HG03520 (cell line): ENCODE measurements around the gene PRADC1.

Source experiments
- ATAC-seq: cut with Tn5 transposase; IDR thresholded peaks from one replicate; pipeline ENCODE4 v1.9.1; 2021; ENCODE audit warnings: mild to moderate bottlenecking, moderate library complexity; ENCODE audit not compliant: unreplicated experiment

The PRADC1 gene

DNA sequence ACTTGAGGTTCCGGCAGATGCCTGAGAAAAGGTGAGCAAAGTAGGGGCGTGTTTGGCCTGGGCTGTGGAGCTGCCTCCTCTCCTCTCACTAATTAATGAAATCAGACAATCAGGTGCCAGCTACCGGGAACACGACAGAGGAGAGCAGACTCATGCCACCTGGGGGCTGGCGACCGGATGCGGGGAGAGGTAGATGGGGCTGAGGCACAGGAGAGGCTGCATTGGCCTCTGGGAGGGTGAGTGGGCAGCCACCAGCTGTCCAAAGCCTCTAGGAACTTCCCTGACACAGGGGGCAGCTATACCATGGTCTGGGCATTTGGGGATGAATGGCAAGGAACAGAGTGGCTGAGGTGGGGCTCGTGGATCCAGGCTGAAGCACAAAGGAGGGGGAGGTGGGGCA lies 26.2 kb upstream of the PRADC1 start:
- no peak for ATAC-seq

DNA sequence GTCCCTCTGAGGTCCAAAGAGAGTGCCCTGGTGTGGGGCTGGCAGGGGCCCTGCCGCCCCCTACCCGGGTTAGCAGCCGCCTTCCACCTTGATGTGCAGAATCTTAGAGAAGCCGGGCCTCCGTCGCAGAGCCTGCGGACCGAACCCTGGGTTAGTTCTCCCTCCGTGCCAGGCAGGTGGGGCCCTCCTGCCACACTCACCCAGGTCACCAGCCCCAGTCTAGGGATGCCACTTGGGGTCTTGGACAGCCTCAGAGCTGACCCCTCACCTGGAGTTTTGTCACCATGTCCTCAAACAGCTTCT lies 25.8 kb upstream of the PRADC1 start:
- no peak for ATAC-seq

DNA sequence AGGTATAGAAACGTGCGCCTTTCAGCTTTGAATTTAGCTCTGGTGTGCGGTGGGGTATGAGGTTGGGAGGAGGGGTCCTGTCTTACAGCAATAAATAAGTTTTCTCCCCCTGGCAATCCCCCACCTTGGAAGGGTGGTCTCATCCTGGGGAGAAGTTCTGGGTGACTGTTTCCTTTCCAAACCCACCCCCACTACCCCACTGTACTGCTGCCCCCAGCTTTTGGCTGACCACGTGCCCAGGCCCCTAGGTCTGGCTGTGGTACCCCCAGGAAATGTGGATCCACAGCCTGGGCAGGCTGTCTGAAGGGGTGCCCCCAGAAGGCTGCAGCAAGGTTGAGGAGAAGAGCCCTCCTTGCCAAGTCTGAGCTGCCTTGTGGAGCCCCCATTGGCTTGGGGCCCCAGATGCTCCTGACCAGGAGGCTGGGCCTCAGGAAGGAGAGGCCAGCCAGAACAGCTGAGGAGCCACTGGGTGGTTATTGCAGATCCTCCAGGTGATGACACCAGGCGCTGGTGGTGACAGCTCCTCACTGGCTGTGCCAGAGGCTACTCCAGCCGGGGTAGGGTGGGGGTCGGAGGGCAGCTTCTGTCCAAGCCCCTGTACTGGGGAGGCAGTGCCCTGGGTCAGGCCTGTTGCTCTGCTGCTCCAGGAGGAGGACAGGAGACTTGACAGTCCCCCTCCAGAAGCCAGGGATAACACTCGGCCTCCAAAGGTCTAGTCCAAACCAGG lies 25.3 kb upstream of the PRADC1 start:
- no peak for ATAC-seq

DNA sequence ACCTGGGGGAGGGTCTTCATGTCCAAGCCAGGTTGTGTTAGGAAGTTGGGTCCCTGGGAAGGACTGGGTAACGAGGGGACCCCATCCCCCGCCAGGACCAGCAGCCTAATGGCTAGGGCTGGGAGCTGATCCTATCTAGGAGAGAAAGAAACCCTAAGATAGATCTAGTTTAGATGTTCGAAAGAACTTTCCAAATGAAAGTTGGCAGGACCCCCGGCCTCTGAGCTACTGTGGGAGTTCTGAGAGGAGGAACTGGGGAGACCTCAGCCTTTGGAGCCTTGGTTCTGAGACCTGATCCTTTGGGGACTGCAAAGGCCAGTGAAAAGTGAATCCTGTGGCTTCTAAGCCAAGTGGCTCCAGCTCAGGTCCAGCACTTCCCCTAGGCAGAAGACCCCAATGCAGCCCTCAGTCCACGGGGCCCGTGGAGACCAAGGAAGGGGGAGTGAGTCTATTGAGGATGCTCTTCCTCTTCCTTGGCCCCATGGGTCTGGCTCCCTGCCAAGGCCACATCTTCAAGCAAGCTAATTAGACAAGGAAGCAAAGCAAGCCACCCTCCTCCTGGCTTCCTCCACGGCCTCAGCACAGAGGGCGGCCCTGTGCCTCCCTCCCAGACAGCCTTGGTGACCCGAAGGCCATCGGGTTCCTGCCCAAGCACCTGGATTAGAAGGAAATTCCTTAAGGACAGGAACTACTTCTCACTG lies 24.5 kb upstream of the PRADC1 start:
- no peak for ATAC-seq

DNA sequence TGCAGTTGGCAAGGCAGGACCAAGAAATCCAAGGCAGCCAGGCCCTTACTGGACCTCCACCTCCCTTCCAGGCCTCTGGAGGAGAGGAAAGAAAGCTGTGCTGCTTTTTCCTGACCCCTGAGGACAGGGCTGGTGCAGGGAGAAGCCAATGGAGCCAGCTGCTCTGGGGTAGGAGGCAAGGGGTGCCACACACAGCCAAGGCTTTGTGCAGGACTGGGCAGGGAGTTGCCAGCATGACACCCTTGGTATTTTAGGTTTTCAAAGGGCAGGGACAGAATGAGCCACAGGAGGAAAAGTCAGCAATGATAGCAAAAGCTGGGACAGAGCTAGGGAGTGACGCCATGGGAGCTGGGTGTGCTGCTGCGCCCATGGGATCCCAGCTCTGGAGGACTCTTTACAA lies 24.0 kb upstream of the PRADC1 start:
- no peak for ATAC-seq

DNA sequence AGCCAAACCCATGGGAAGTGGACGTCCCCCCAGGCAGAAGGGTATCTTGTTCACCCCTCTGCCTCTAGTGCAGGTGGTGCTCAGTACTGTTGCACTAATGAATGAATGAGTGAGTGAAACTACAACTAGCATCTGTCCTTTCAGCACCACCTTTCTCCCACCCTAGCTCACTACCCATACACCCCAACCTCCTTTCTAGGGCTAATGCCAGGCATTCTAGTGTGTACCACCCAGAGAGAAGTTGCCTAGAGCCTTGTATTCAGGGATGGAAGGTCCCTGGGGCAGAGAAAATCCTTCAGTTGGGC lies 23.5 kb upstream of the PRADC1 start:
- no peak for ATAC-seq

DNA sequence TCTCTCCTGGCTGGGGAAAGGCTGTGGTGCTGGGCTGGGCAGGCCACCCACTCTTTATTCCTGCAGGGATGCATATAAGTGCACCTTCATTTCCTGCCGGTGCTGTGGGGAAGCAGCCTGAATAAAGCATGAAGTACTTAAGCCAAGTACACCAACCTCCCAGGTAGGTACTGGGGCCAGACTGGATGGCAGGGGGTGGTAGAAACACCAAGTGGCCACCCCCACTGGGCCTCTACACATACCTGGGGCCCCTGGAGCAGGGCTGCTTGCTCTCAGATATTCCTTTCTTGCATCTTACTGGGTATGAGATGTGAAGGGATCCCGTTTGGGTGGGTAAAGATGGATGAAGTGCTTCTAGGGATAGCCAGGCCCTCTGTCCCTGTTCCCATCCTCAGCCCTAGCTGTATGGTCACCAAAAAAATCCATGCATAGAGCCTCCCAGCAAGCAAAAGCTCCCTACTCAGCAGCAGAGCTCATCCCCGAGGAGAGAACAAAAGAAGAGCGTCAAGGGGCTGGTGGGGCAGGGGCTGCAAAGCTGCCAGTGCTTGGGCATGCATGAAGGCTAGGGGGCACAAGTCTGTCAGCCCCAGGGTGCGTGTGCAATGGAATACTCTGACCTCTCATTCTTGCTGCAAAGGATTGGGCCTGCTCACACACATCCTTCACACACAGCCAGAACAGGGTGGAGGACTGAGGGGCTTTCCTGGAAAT lies 23.0 kb upstream of the PRADC1 start:
- no peak for ATAC-seq

DNA sequence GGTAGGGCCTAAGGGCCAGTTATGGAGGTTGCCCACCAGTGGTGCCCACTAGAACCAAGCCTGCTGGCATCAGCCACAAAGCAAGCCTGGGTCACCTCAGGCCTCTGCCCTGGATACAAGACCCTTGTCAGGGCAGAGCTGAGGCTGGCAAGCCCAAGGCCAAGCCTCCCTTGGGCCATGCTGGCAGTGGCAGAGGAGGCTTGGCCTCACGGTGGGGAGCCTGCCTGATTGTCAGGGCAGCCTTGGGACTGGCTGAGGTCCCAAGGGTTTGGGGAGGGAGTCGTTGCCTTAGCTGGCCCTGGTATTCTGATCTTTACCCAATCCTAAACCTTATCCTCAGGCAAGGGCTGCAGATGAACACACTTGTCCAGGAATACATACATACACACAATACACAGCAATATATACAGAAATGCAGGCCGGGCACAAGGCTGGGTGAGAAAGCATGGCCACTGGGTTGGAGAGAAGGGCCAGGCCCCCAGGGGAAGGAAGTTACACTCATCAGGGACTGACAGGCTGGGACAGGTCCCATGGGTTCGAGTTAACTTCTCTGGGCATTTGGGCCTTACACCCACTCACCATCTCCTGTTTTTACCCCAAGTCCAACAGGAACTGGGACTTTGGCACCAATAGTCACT lies 22.1 kb upstream of the PRADC1 start:
- ATAC-seq: no peak

DNA sequence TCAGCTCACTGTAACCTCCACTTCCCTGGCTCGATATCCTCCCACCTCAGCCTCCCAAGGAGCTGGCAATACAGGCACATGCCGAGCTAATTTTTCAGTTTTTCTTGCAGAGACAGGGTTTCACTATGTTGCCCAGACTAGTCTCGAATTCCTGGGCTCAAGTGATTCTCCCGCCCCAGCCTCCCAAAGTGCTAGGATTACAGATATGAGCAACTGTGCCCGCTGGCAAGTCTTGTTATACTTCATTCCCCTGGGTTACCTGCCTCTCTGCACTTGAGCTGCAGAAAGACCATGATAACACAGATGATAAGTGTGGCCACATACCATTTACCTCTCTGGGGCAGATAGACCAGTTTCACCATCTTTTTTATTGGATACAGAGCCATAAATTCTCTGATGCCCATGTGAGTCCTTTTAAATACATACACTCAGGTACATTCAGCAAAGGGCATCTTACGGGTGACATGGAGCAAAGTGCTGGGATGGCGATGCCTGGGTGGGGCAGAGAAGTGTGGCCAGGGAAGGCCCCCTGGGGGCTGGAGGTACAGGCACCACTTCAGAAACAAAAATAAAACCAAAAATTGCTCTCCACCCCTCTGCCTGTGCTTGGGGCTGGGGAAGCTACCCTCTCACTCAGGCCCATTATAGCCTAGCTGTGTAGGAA lies 21.4 kb upstream of the PRADC1 start:
- no peak for ATAC-seq

DNA sequence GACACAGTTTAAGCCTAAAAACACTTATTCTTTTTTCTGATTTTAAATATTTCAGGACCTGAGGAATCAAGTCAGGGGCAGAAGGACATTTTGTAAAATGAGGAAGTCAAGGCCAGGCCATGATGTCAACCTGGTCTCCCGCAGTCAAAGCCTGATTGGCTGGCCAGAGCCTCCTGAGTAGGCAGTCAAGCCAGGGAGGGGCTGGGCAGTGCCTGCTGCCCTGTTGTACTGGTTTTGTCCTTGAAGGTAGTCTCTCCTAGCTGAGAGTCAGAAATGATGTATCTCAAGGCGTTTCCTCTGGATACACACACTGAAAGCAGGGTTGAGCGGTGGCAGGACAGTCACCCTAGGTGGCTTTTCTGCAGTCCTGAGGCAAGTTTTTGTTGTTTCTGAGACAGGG lies 20.9 kb upstream of the PRADC1 start:
- ATAC-seq: no peak

DNA sequence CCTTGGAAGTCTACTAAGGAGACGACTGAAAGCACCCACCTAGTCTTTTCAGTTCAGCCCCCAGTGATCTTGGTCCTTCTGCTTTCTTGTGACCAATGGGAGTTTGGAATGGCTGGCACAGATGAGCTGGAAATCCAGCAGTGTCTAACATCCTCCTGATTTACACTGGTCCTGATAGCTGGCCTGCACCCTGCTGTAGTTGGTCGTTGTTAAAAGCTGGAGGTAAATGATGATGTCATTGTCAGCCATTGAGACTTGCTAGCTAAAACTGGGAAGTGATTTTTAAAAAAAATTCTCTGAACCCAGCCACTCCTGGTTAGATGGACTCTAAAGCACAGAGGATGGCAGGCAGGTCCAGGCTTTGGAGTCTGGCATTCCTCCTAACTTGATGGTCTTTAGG lies 20.4 kb upstream of the PRADC1 start:
- ATAC-seq: no peak

DNA sequence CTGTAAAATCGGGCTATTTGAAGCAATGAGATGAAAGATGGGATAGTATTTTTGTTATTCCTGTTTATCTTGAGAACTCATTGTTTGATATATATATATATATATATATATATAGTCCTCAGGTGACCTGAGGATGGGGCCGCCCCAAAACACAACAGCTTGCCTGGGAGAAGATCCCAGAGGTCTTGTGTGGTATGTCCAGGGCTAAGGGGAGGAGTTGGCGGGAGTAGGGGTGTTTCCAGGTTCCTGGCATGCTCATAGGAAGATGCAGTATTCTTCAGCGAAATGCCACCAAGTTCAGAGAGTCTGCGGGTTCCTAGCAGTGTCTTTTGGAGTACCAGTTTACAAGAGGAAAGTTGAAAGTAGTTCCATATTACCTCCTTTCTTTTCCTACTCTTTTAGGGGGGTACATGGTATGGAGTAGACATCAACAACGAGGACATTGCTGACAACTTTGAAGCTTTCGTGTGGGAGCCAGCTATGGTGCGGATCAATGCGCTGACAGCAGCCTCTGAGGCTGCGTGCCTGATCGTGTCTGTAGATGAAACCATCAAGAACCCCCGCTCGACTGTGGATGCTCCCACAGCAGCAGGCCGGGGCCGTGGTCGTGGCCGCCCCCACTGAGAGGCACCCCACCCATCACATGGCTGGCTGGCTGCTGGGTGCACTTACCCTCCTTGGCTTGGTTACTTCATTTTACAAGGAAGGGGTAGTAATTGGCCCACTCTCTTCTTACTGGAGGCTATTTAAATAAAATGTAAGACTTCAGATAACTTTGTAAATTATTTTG lies 19.4 kb upstream of the PRADC1 start:
- no peak for ATAC-seq

DNA sequence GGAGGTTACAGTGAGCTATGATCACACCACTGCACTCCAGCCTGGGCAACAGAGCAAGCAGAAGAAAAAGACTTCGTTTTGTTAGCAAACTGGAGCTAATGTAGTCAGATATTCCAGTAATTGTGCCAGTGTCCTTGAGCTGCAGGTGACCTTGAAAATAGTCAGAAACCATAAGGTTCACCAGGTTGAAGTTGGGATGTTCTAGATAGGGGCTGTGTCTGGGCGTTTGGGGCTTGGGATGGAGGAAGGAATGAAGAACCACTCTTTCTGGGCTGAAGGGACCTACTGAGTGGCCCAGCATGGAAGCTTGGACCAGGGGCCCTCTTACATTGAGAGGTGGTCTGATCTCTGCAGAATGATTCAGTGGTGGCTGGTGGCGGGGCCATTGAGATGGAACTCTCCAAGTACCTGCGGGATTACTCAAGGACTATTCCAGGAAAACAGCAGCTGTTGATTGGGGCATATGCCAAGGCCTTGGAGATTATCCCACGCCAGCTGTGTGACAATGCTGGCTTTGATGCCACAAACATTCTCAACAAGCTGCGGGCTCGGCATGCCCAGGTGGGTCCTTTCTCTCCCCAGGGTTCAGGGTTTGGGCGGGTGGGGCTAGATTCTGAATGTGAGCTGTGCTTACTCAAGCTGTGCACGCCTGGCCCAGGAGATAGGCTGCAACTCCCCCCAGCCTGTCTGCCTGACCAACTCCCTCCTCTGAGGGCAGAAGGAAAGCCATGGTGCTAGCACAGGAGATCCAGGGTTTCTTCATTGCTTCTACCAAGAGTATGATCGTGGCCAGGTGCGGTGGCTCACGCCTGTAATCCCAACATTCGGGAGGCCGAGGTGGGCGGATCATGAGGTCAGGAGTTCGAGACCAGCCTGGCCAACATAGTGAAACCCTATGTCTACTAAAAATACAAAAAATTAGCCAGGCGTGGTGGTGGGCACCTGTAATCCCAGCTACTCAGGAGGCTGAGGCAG lies 18.1 kb upstream of the PRADC1 start:
- ATAC-seq: no peak

DNA sequence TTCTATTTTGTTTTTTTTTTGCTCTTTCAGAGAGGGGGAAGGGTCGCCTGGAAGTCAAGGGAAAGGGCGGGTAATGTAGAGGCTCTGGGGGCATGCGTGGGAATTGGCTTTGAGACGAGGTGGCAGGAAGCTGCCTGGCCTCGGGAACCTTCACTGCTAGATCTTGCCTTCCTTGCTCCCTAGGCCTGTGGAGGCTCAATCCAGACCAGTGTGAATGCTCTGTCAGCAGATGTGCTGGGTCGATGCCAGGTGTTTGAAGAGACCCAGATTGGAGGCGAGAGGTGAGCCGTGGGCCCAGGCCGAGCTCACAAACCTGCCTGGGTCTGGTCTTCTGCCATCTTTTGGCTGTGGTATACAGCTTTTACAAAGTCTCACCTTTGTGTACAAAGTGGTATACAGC lies 16.6 kb upstream of the PRADC1 start:
- no peak for ATAC-seq

DNA sequence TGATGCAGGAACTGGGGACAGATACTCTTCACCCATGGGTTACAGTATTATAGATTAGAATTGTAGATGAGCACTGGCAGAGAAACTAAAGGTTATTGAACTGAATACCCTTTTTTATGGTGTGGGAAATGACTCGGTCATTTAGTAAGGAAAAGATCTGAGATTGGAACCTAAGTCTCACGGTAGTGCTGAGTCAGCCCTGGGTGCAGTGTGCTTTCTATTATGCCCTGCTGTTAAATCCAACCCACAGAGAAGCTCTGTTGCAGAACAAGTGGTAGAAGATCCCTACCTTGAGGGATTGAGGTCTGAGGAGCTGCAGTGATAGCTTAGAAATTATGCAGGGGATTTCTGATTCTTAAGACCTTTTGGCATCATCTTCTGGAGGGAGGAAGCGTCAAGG lies 13.8 kb upstream of the PRADC1 start:
- ATAC-seq: no peak

DNA sequence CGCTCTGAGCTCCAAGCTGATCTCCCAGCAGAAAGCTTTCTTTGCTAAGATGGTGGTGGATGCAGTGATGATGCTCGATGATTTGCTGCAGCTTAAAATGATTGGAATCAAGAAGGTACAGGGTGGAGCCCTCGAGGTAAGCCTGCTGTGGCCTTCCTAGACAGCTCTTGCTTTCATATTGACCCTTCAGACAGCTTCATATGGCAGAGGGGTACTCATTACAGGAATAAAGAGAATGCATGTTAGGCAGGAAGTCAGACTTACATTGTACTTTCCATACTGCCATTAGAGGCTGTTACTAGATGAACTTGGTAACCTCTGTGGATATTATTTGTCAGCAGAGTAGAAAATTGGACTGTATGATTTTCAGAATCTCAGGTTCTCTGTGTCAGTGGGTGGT lies 11.5 kb upstream of the PRADC1 start:
- no peak for ATAC-seq

DNA sequence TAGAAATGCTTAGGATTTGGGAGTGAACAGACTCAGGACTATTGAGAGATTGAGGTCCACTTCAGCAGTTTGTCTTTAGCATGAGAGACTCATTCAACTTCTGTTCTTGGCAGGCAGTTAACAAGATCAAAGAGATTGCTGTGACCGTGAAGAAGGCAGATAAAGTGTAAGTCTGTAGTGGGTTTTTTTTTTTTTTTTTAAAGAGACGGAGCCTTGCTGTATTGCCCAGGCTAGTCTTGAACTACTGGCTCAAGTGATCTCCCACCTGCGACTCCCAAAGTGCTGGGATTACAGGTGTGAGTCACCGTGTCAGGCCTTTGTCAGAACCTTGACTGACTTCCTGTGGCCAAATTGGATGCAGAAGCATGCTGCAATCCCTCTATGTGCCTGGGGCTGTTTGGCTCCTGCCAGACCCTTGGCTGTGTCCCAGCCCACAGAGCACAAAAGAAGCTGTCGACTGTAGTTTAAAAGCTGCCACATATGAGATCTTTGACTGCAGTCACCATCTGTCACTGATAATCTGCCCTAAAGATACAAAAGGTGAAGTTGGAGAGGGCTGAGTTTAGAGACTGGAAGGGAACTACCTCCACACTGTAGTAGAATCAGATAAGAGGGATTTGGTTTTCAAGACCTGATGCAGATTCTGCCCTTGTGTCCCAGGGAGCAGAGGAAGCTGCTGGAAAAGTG lies 11.0 kb upstream of the PRADC1 start:
- no peak for ATAC-seq

DNA sequence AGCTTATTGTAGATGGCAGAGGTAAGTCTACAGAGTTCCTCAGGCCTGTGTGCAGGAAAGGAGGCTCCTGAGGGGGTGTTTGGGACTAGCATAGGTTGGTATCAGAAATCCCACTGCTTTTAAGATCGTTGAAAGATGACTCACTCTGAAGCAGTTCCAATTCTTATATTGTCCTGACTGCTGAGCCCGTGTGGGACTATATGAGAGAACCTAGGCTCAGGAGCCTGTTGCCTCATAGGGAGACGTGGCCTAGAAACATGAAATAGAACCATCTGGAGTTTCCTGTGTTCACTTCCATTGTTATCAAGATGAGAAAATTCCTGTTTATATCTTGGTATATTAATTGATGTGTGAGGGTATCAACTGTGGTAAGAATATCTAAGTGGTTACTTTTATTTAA lies 6.7 kb upstream of the PRADC1 start:
- ATAC-seq: no peak

DNA sequence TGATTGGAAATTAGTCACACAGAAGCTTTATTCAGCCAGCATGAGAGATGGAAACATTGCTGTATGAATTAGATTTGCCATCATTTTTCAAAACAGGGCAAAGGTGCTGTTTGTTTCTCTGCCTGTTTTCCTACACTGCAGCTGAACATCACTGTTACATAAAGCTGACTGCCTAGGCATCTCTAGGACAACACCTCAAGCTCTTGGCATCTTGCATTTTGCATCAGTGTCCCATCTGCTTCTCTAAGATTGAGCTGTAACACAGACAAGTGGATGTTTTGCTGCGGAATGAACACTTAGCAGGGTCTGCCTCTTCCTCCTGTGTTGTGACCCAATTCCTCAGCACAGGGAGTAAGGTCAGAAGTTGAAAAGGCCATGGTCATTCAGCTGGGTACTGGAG lies 5.9 kb upstream of the PRADC1 start:
- no peak for ATAC-seq
